NT2/D1 (cell line): ENCODE results near the gene PPIP5K2.

ENCODE experiments used
- SUZ12 ChIP-seq: IDR thresholded peaks from 2 replicates; pipeline ENCODE4 v1.6.1; 2011; ENCODE audit not compliant: insufficient read length, insufficient read depth; ENCODE audit errors: extremely low read depth
- YY1 ChIP-seq: IDR thresholded peaks from 2 replicates; pipeline ENCODE4 v1.6.1; 2011; ENCODE audit not compliant: insufficient read length, insufficient read depth
- ZNF274 ChIP-seq: IDR thresholded peaks from 2 replicates; pipeline ENCODE4 v1.6.1; 2011; ENCODE audit warnings: mild to moderate bottlenecking, low read depth, low read length

GRCh38 chr5:103112910-103113309 is 7.2 kb upstream of the PPIP5K2 start:
- no peak for TF ChIP-seq SUZ12
- TF ChIP-seq YY1, result no peak
- no peak for TF ChIP-seq ZNF274
